Stomach (tissue), 4 donors: ENCODE data around the gene PCLAF.

Experiments
- POLR2A ChIP-seq, 4 donors: fragments of 450-650 bp; IDR thresholded peaks; one replicate each; pipeline ENCODE4 v1.6.1; 2016; ENCODE audit warnings: antibody characterized with exemption in 4 of 4, control low read depth in 2 of 4, mild to moderate bottlenecking in 1 of 4, moderate library complexity in 1 of 4
- TF ChIP-seq, protein P1 (sequence below), 7 experiments: fragments of 450-650 bp in 4 of 7; fragments of 200-600 bp in 3 of 7; sonication (generic) in 3 of 7; IDR thresholded peaks; one replicate each; pipeline ENCODE4 v1.5.1; 2016 to 2019; ENCODE audit warnings: antibody characterized with exemption in 7 of 7, control low read depth in 2 of 7, mild to moderate bottlenecking in 1 of 7

DNA sequence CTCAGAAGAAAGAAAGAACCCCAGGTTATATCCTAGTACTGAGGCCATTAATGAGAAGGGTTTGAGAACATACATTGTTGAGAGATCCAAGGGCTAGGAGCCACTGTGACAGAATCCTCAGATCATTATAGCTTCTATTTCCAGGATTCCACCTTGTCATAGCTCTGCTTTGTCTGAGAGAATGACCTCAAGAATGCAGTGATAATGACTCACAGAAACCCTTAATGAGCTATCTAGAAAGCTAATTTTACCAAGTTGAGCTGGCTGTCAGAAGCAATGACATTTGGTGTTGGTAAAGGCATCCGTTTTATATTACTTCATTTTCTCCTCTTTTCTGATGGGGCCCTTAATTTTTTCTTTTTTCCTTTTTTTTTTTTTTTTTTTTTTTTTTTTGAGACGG is 17.3 kb upstream of the PCLAF start:
- TF ChIP-seq, protein P1, sequence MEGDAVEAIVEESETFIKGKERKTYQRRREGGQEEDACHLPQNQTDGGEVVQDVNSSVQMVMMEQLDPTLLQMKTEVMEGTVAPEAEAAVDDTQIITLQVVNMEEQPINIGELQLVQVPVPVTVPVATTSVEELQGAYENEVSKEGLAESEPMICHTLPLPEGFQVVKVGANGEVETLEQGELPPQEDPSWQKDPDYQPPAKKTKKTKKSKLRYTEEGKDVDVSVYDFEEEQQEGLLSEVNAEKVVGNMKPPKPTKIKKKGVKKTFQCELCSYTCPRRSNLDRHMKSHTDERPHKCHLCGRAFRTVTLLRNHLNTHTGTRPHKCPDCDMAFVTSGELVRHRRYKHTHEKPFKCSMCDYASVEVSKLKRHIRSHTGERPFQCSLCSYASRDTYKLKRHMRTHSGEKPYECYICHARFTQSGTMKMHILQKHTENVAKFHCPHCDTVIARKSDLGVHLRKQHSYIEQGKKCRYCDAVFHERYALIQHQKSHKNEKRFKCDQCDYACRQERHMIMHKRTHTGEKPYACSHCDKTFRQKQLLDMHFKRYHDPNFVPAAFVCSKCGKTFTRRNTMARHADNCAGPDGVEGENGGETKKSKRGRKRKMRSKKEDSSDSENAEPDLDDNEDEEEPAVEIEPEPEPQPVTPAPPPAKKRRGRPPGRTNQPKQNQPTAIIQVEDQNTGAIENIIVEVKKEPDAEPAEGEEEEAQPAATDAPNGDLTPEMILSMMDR (IDR thresholded peaks at IDR 0.05) = no peak
- no peak for TF ChIP-seq POLR2A (IDR thresholded peaks at IDR 0.05)
